GM12878 (cell line): ENCODE data around the gene GBX1. TPM values are rescaled to one million over a fixed set of nuclear protein-coding genes. Genes with fewer than 3 reads are reported as not detected.

Source experiments
- ATAC-seq: fragments of 200-7000 bp; cut with Tn5 transposase; 3 replicates; pipeline ENCODE4 v1.9.1; 2020; ENCODE audit warnings: mild to moderate bottlenecking, moderate library complexity
- BruUV-seq: library from RNA; stranded (reverse); fragments of 400-500 nt; replicated peaks from 2 replicates; lab custom pipeline; 2021; lab: Mats Ljungman, UMichigan
- CTCF ChIA-PET: fragments of 300-600 bp; sonication (Branson Sonifier 250); formaldehyde crosslinking; extraction: SDS; loops from one replicate; lab custom pipeline; 2021; ENCODE audit warnings: inconsistent platforms; lab: Yijun Ruan, JAX
- POLR2A ChIA-PET: fragments of 350-600 bp; formaldehyde crosslinking; extraction: SDS; loops from one replicate; lab custom pipeline; 2021; ENCODE audit warnings: inconsistent platforms; lab: Charles Lee
- RAD21 ChIA-PET: fragments of 300-600 bp; sonication (Branson Sonifier 250); formaldehyde crosslinking; loops from one replicate; lab custom pipeline; 2023; ENCODE audit warnings: antibody characterized with exemption; ENCODE audit not compliant: unreplicated experiment; lab: Charles Lee
- SMC1A ChIA-PET: fragments of 300-600 bp; sonication (Branson Sonifier 250); formaldehyde crosslinking; loops from one replicate; lab custom pipeline; 2023; ENCODE audit not compliant: unreplicated experiment, uncharacterized antibody; lab: Charles Lee
- DNase-seq: peaks from one replicate; pipeline ENCODE4 v3.0.0-alpha.2; 2011; ENCODE audit warnings: low read depth, low spot score
- FAIRE-seq: peaks from 3 replicates; lab custom pipeline; 2011; peaks lifted over from hg19 to GRCh38; lab: Jason Lieb, UNC
- H2AFZ ChIP-seq: 2 replicates; pipeline ENCODE4 v1.6.0; 2011; ENCODE audit warnings: low read depth, low read length, control low read depth; ENCODE audit not compliant: control insufficient read depth
- H3K27ac ChIP-seq: 2 replicates; pipeline ENCODE4 v1.5.1; 2011; ENCODE audit warnings: control low read depth; ENCODE audit not compliant: control insufficient read depth, insufficient read depth
- H3K27me3 ChIP-seq, 2 experiments: replicated peaks in 1 of 2; 2 replicates each; pipeline versions ENCODE4 v1.6.0 to v1.6.1; 2011; ENCODE audit warnings: low read length in 1 of 2; ENCODE audit not compliant: control insufficient read depth in 2 of 2, insufficient read depth in 2 of 2
- H3K36me3 ChIP-seq, 2 experiments: 2 replicates each; pipeline ENCODE4 v1.5.1; 2011; ENCODE audit warnings: low read length in 1 of 2; ENCODE audit not compliant: control insufficient read depth in 2 of 2, insufficient read depth in 2 of 2
- H3K4me1 ChIP-seq: 2 replicates; pipeline ENCODE4 v1.6.1; 2011; ENCODE audit warnings: mild to moderate bottlenecking, low read length, moderate library complexity, mixed read lengths; ENCODE audit not compliant: control insufficient read depth, insufficient read depth
- H3K4me2 ChIP-seq: 2 replicates; pipeline ENCODE4 v1.6.0; 2011; ENCODE audit warnings: control low read depth; ENCODE audit not compliant: control insufficient read depth, insufficient read depth
- H3K4me3 ChIP-seq: fragments of 200-600 bp; sonication (generic); 2 replicates; pipeline ENCODE4 v1.5.1; 2016
- H3K79me2 ChIP-seq: 2 replicates; pipeline ENCODE4 v1.6.0; 2011; ENCODE audit warnings: low read length; ENCODE audit not compliant: control insufficient read depth, insufficient read depth
- H3K9ac ChIP-seq: 2 replicates; pipeline ENCODE4 v1.8.0; 2011; ENCODE audit warnings: low read length, control low read depth, mixed read lengths; ENCODE audit not compliant: control insufficient read depth, insufficient read depth
- H3K9me3 ChIP-seq: replicated peaks from 3 replicates; pipeline ENCODE4 v1.5.1; 2011; ENCODE audit warnings: mild to moderate bottlenecking, low read length; ENCODE audit not compliant: control insufficient read depth, insufficient read depth
- H4K20me1 ChIP-seq: 2 replicates; pipeline ENCODE4 v1.6.0; 2011; ENCODE audit not compliant: control insufficient read depth, insufficient read depth
- CHD4 ChIP-seq: fragments of 200-600 bp; sonication (generic); IDR thresholded peaks from 2 replicates; pipeline ENCODE4 v1.6.1; 2016; ENCODE audit warnings: mild to moderate bottlenecking
- ELK1 ChIP-seq: IDR thresholded peaks from 2 replicates; pipeline ENCODE4 v1.6.1; 2012; ENCODE audit warnings: low read depth, low read length, improper control_type of control experiment
- EZH2 ChIP-seq: IDR thresholded peaks from 2 replicates; pipeline ENCODE4 v1.6.1; 2012; ENCODE audit warnings: low read depth, mild to moderate bottlenecking, control low read depth, inconsistent platforms, low read length, borderline replicate concordance; ENCODE audit not compliant: control insufficient read depth
- NFYB ChIP-seq: IDR thresholded peaks from 2 replicates; pipeline ENCODE4 v1.6.1; 2011; ENCODE audit warnings: low read depth, mild to moderate bottlenecking, low read length, improper control_type of control experiment, moderate library complexity; ENCODE audit not compliant: insufficient read depth
- SUZ12 ChIP-seq: fragments of 200-600 bp; sonication (generic); IDR thresholded peaks from one replicate; pipeline ENCODE4 v1.6.1; 2018; ENCODE audit warnings: antibody characterized with exemption, mild to moderate bottlenecking; ENCODE audit not compliant: unreplicated experiment
- WGBS: methylation state at CpG from one replicate; pipeline ENCODE4 v1.1.6; 2016; ENCODE audit warnings: low lambda C conversion rate; ENCODE audit not compliant: insufficient replicate concordance, insufficient coverage; ENCODE audit errors: missing lambda C conversion rate; 5-methylcytosine and 5-hydroxymethylcytosine counted together
- in situ Hi-C: fragments of 300-500 bp; cut with MboI; formaldehyde crosslinking; loops from 9 replicates; pipeline ENCODE4 v1.14.3; 2018; ENCODE audit warnings: mixed read lengths
- intact Hi-C: fragments of 100-400 bp; cut with micrococcal nuclease; formaldehyde crosslinking; loops from one replicate; pipeline ENCODE4 v1.14.2; 2022; ENCODE audit not compliant: unreplicated experiment
- polyA plus RNA-seq, 11 experiments: library from polyadenylated mRNA; depleted of rRNA in 4 of 11; unstranded in 6 of 11; stranded (reverse) in 5 of 11; fragments of >200 nt; fragmentation: Nextera tagmentation in 4 of 11; fragmentation: Illumina TruSeq in 1 of 11; extraction: Ambion mirVana in 4 of 11; extraction: Trizol in 1 of 11; gene quantifications; 1 replicate in 1 of 11; 2 replicates in 10 of 11; pipeline versions ENCODE4 v1.2.1 to v1.2.3, GENCODE V29; 2011 to 2016; ENCODE audit warnings: inconsistent platforms in 2 of 11, missing spikeins in 2 of 11, low read depth in 1 of 11
- total RNA-seq, 4 experiments: library from RNA; depleted of rRNA in 3 of 4; stranded (reverse); fragments of >200 nt in 3 of 4; fragmentation: Illumina TruSeq in 1 of 4; extraction: Trizol in 1 of 4; gene quantifications; 2 replicates each; pipeline versions ENCODE4 v1.2.1 to v1.2.3, GENCODE V29; 2013 to 2021
- TF ChIP-seq, protein P1 (sequence below): fragments of 450-650 bp; IDR thresholded peaks from 2 replicates; pipeline ENCODE4 v1.6.1; 2017; ENCODE audit warnings: mild to moderate bottlenecking, moderate library complexity

GBX1 gene
- total and polyA plus RNA-seq, 10 of the 15 experiments (the other 5 are each of a cell fraction or from before 2014, with no cell fraction given), result not detected

- POLR2A ChIA-PET, result no interaction called here
- TF ChIP-seq EZH2, result no peak
- no peak for TF ChIP-seq ELK1
- no peak for TF ChIP-seq CHD4
- no peak for TF ChIP-seq SUZ12
- no peak for TF ChIP-seq NFYB
- TF ChIP-seq, protein P1, sequence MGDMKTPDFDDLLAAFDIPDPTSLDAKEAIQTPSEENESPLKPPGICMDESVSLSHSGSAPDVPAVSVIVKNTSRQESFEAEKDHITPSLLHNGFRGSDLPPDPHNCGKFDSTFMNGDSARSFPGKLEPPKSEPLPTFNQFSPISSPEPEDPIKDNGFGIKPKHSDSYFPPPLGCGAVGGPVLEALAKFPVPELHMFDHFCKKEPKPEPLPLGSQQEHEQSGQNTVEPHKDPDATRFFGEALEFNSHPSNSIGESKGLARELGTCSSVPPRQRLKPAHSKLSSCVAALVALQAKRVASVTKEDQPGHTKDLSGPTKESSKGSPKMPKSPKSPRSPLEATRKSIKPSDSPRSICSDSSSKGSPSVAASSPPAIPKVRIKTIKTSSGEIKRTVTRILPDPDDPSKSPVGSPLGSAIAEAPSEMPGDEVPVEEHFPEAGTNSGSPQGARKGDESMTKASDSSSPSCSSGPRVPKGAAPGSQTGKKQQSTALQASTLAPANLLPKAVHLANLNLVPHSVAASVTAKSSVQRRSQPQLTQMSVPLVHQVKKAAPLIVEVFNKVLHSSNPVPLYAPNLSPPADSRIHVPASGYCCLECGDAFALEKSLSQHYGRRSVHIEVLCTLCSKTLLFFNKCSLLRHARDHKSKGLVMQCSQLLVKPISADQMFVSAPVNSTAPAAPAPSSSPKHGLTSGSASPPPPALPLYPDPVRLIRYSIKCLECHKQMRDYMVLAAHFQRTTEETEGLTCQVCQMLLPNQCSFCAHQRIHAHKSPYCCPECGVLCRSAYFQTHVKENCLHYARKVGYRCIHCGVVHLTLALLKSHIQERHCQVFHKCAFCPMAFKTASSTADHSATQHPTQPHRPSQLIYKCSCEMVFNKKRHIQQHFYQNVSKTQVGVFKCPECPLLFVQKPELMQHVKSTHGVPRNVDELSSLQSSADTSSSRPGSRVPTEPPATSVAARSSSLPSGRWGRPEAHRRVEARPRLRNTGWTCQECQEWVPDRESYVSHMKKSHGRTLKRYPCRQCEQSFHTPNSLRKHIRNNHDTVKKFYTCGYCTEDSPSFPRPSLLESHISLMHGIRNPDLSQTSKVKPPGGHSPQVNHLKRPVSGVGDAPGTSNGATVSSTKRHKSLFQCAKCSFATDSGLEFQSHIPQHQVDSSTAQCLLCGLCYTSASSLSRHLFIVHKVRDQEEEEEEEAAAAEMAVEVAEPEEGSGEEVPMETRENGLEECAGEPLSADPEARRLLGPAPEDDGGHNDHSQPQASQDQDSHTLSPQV, result no peak
- TF ChIP-seq, all 136 proteins: peak for 0
- ATAC-seq, result peak; percentile 39; the same call in 2 of the 3 replicates
- no peaks in the 10 kb centered on the region for H4K20me1 ChIP-seq
- H3K4me1 ChIP-seq, result no peaks in the 10 kb centered on the region
- CTCF ChIA-PET, result interaction anchor here (0.8 to 1.8 kb wide), 5 partner anchors 24 to 130 kb away, joined by 3 to 8 read pairs (median 3); no protein-coding TSS in a partner anchor
- H3K36me3 ChIP-seq, result peaks cover 0 to 1% of the 10 kb centered on the region in 2 experiments; a peak in 1 of 4 replicates
- BruUV-seq, result no TSS peak
- intact Hi-C loops, result no loop called here
- no peak overlapping the region for H2AFZ ChIP-seq
- no peak for DNase-seq
- peaks cover 0 to 2% of the 10 kb centered on the region in 2 experiments; a peak in 1 of 4 replicates for H3K27me3 ChIP-seq
- RAD21 ChIA-PET, result no interaction called here
- H3K9ac ChIP-seq, result no peak overlapping the region
- H3K79me2 ChIP-seq, result no peaks in the 10 kb centered on the region
- 62% methylated on average over 22 of the region's 22 CpGs for WGBS
- H3K4me3 ChIP-seq, result no peak overlapping the region
- FAIRE-seq, result no peak
- in situ Hi-C loops, result no loop called here
- no peaks in the 10 kb centered on the region for H3K9me3 ChIP-seq
- no peak overlapping the region for H3K27ac ChIP-seq
- SMC1A ChIA-PET, result no interaction called here
- H3K4me2 ChIP-seq, result no peak overlapping the region
Observed at GRCh38 chr7:151148319-151149259, 18.9 kb downstream of the GBX1 start.
